ENCODE measurements around the gene ZDHHC7.

GRCh38 chr16:84959045-84959576 is 52.2 kb downstream of the ZDHHC7 start:
- TF ChIP-seq CTCF (IDR thresholded peaks at IDR 0.05) (peak in 1 of 6 experiments; percentile 24), POLR2A (IDR thresholded peaks at IDR 0.05) (no peak)

All from upper lobe of left lung (tissue), 4 donors.